ENCODE data around the gene PGA5.
"Not testable (repeated sequence)": the region's sequence is repeated elsewhere in the genome, so short reads cannot be mapped to it uniquely, and the experiment has no call there.

DNA sequence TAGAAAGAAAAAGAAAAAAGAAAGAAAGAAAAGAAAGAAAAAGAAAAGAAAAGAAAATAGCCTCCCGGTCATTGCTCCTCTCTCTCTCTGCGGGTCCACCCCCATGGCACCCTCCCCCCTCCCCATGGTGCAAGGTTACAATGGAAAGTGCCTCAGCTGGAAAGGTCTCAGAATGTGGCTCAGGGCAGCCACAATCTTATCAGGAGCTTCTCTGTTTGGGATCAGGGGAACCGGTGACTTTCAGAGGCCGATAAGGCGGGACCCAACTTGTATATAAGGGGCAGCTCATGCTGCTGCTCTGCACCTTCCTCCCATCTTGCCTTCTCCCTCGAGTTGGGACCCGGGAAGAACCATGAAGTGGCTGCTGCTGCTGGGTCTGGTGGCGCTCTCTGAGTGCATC lies at the start of gene PGA5:
- TF ChIP-seq, protein P1, sequence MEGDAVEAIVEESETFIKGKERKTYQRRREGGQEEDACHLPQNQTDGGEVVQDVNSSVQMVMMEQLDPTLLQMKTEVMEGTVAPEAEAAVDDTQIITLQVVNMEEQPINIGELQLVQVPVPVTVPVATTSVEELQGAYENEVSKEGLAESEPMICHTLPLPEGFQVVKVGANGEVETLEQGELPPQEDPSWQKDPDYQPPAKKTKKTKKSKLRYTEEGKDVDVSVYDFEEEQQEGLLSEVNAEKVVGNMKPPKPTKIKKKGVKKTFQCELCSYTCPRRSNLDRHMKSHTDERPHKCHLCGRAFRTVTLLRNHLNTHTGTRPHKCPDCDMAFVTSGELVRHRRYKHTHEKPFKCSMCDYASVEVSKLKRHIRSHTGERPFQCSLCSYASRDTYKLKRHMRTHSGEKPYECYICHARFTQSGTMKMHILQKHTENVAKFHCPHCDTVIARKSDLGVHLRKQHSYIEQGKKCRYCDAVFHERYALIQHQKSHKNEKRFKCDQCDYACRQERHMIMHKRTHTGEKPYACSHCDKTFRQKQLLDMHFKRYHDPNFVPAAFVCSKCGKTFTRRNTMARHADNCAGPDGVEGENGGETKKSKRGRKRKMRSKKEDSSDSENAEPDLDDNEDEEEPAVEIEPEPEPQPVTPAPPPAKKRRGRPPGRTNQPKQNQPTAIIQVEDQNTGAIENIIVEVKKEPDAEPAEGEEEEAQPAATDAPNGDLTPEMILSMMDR (IDR thresholded peaks at IDR 0.05) = not testable (repeated sequence)
- TF ChIP-seq ZFX (IDR thresholded peaks at IDR 0.05; ENCODE audit: borderline replicate concordance) = not testable (repeated sequence)

Measured in 22Rv1 (cell line).